WTC11 (cell line): ENCODE measurements around the gene IQSEC1.

Experiments
- CTCF ChIP-seq: fragments of 200-600 bp; IDR thresholded peaks from 2 replicates; pipeline ENCODE4 v1.8.0; 2022; ENCODE audit warnings: antibody characterized with exemption
- HMGXB4 ChIP-seq: sonication (generic); formaldehyde crosslinking; IDR thresholded peaks from 2 replicates; pipeline ENCODE4 v1.8.1; 2023; ENCODE audit warnings: mild to moderate bottlenecking, moderate library complexity, missing genetic modification reagents
- JUN ChIP-seq: sonication (generic); formaldehyde crosslinking; IDR thresholded peaks from 2 replicates; pipeline ENCODE4 v1.8.0; 2023; ENCODE audit warnings: mild to moderate bottlenecking, missing genetic modification reagents
- MAX ChIP-seq: sonication (generic); formaldehyde crosslinking; IDR thresholded peaks from 2 replicates; pipeline ENCODE4 v1.8.0; 2022; ENCODE audit warnings: mild to moderate bottlenecking, missing genetic modification reagents
- OVOL2 ChIP-seq: fragments of 250-450 bp; sonication (Bioruptor Pico); IDR thresholded peaks from 2 replicates; pipeline ENCODE4 v1.9.0; 2021; ENCODE audit warnings: mild to moderate bottlenecking, borderline replicate concordance
- TCF7 ChIP-seq: sonication (generic); formaldehyde crosslinking; IDR thresholded peaks from 2 replicates; pipeline ENCODE4 v1.8.0; 2022; ENCODE audit warnings: mild to moderate bottlenecking, low read depth, missing genetic modification reagents, moderate library complexity
- ZBTB21 ChIP-seq: sonication (generic); formaldehyde crosslinking; IDR thresholded peaks from 2 replicates; pipeline ENCODE4 v1.8.1; 2023; ENCODE audit warnings: mild to moderate bottlenecking, missing genetic modification reagents, borderline replicate concordance
- ZNF138 ChIP-seq: sonication (generic); formaldehyde crosslinking; conservative IDR thresholded peaks from 2 replicates; pipeline ENCODE4 v1.8.1; 2022; ENCODE audit warnings: mild to moderate bottlenecking, moderate library complexity, missing genetic modification reagents
- ZNF512 ChIP-seq: sonication (generic); formaldehyde crosslinking; IDR thresholded peaks from 2 replicates; pipeline ENCODE4 v1.8.1; 2022; ENCODE audit warnings: missing genetic modification reagents, borderline replicate concordance

- no peak for TF ChIP-seq CTCF
- TF ChIP-seq OVOL2 (CRISPR knock-in tag), result no peak
- TF ChIP-seq TCF7 (CRISPR knock-in tag), result no peak
- TF ChIP-seq ZNF512 (CRISPR knock-in tag), result no peak
- no peak for TF ChIP-seq HMGXB4
- TF ChIP-seq ZNF138 (CRISPR knock-in tag), result no peak
- no peak for TF ChIP-seq JUN (CRISPR knock-in tag)
- no peak for TF ChIP-seq ZBTB21
- TF ChIP-seq MAX, result no peak
Observed at GRCh38 chr3:13020159-13020750, 53.0 kb downstream of the IQSEC1 start.
